SJCRH30 (cell line): ENCODE data around the gene CDSN. TPM values are rescaled to one million over a fixed set of nuclear protein-coding genes. Genes with fewer than 3 reads are reported as not detected.

Experiments
- DNase-seq, 2 experiments: peaks; one replicate each; pipeline ENCODE4 v3.0.0-alpha.2; 2015 to 2020
- H3K27ac ChIP-seq: fragments of 250-450 bp; sonication (Bioruptor Pico); 2 replicates; pipeline ENCODE4 v1.5.1; 2020; ENCODE audit warnings: mild to moderate bottlenecking, moderate library complexity
- H3K27me3 ChIP-seq: fragments of 250-450 bp; sonication (Bioruptor Pico); 2 replicates; pipeline ENCODE4 v1.5.1; 2020; ENCODE audit warnings: mild to moderate bottlenecking, moderate library complexity
- H3K36me3 ChIP-seq: fragments of 250-450 bp; sonication (Bioruptor Pico); 2 replicates; pipeline ENCODE4 v1.5.1; 2020; ENCODE audit warnings: mild to moderate bottlenecking, moderate library complexity
- H3K4me1 ChIP-seq: fragments of 250-450 bp; sonication (Bioruptor Pico); 2 replicates; pipeline ENCODE4 v1.5.1; 2020; ENCODE audit warnings: mild to moderate bottlenecking, moderate library complexity
- H3K4me3 ChIP-seq: fragments of 250-450 bp; sonication (Bioruptor Pico); 2 replicates; pipeline ENCODE4 v1.5.1; 2020; ENCODE audit warnings: mild to moderate bottlenecking, moderate library complexity
- H3K9me3 ChIP-seq: fragments of 250-450 bp; sonication (Bioruptor Pico); replicated peaks from 2 replicates; pipeline ENCODE4 v1.5.1; 2020; ENCODE audit warnings: mild to moderate bottlenecking, moderate library complexity
- total RNA-seq: library from RNA; depleted of rRNA; stranded (reverse); fragments of >200 nt; shearing (Covaris generic); gene quantifications from 2 replicates; pipeline ENCODE4 v1.2.3, GENCODE V29; 2014

Gene CDSN
- total RNA-seq, 1 experiment from 2014 or later, result 0.06 TPM

GRCh38 chr6:31114970-31115849 is 5.0 kb downstream of the CDSN start:
- Histone ChIP-seq H3K4me1 (peaks cover 49% of the 10 kb centered on the region), H3K4me3 (peak overlapping the region; percentile 20; the same call in 1 of the 2 replicates), H3K9me3 (no peaks in the 10 kb centered on the region), H3K36me3 (no peaks in the 10 kb centered on the region), H3K27me3 (no peaks in the 10 kb centered on the region), H3K27ac (peak overlapping the region; percentile 55)
- DNase-seq, result peak in 1 of 2 experiments; percentile 55

GRCh38 chr6:31114541-31114878 is 5.7 kb downstream of the CDSN start, which contains the start of gene PSORS1C1:
PSORS1C1 (plus strand) TSS chr6:31114800; CDS start chr6:31129633, 14,833 bp downstream.
- H3K27ac ChIP-seq, result peak within 1 kb of the TSS; percentile 55
- peak; percentile 70 to 75 for DNase-seq
- no peaks in the 10 kb centered on the region for H3K36me3 ChIP-seq
- H3K9me3 ChIP-seq, result no peaks in the 10 kb centered on the region
- H3K4me1 ChIP-seq, result peaks cover 49% of the 10 kb centered on the region
- H3K4me3 ChIP-seq, result peak within 1 kb of the TSS; percentile 20; the same call in 1 of the 2 replicates
- no peaks in the 10 kb centered on the region for H3K27me3 ChIP-seq

- H3K36me3 ChIP-seq, result no peaks in the 10 kb centered on the region
- no peak overlapping the region for H3K4me3 ChIP-seq
- peak; percentile 31 to 51 for DNase-seq
- peaks cover 49% of the 10 kb centered on the region for H3K4me1 ChIP-seq
- H3K9me3 ChIP-seq, result no peaks in the 10 kb centered on the region
- peak overlapping the region; percentile 55 for H3K27ac ChIP-seq
- H3K27me3 ChIP-seq, result no peaks in the 10 kb centered on the region
Observed at GRCh38 chr6:31113861-31114540, 6.2 kb downstream of the CDSN start.

- no peaks in the 10 kb centered on the region for H3K36me3 ChIP-seq
- DNase-seq, result peak; percentile 79 to 81
Observed at GRCh38 chr6:31112478-31112877, 7.8 kb downstream of the CDSN start, which contains the start of gene C6orf15. C6orf15 (minus strand) TSS chr6:31112575; CDS start chr6:31112555, 20 bp downstream.

GRCh38 chr6:31111712-31112111 is 8.5 kb downstream of the CDSN start:
- Histone ChIP-seq H3K27me3 (no peaks in the 10 kb centered on the region), H3K4me1 (peaks cover 49% of the 10 kb centered on the region), H3K4me3 (no peak overlapping the region), H3K36me3 (no peaks in the 10 kb centered on the region), H3K27ac (peak overlapping the region; percentile 53), H3K9me3 (no peaks in the 10 kb centered on the region)
- DNase-seq, result no peak

More at GRCh38 chr6:31112478-31112877, 7.8 kb downstream of the CDSN start, which contains the start of gene C6orf15:
- H3K4me3 ChIP-seq, result no peak within 1 kb of the TSS
- H3K27ac ChIP-seq, result peak within 1 kb of the TSS; percentile 53
- peaks cover 49% of the 10 kb centered on the region for H3K4me1 ChIP-seq
- no peaks in the 10 kb centered on the region for H3K9me3 ChIP-seq
- H3K27me3 ChIP-seq, result no peaks in the 10 kb centered on the region

GRCh38 chr6:31110825-31111582 is 9.2 kb downstream of the CDSN start:
- Histone ChIP-seq H3K27me3 (no peaks in the 10 kb centered on the region), H3K4me1 (peaks cover 51% of the 10 kb centered on the region), H3K4me3 (no peak overlapping the region), H3K27ac (no peak overlapping the region), H3K9me3 (no peaks in the 10 kb centered on the region), H3K36me3 (no peaks in the 10 kb centered on the region)
- DNase-seq, result no peak

- no peak for DNase-seq
- peaks cover 19% of the 10 kb centered on the region for H3K4me1 ChIP-seq
- H3K4me3 ChIP-seq, result no peak overlapping the region
- H3K9me3 ChIP-seq, result no peaks in the 10 kb centered on the region
- H3K27ac ChIP-seq, result no peak overlapping the region
- H3K36me3 ChIP-seq, result no peaks in the 10 kb centered on the region
- H3K27me3 ChIP-seq, result no peaks in the 10 kb centered on the region
Observed at GRCh38 chr6:31107052-31107451, 13.2 kb downstream of the CDSN start.

- Histone ChIP-seq H3K9me3 (no peaks in the 10 kb centered on the region), H3K27me3 (no peaks in the 10 kb centered on the region), H3K4me1 (peaks cover 3% of the 10 kb centered on the region), H3K36me3 (no peaks in the 10 kb centered on the region), H3K4me3 (no peak overlapping the region), H3K27ac (no peak overlapping the region)
- DNase-seq, result no peak
Observed at GRCh38 chr6:31103136-31103535, 17.1 kb downstream of the CDSN start.

GRCh38 chr6:31098449-31098938 is 21.8 kb downstream of the CDSN start:
- Histone ChIP-seq H3K4me1 (peaks cover 3% of the 10 kb centered on the region), H3K27me3 (no peaks in the 10 kb centered on the region), H3K27ac (no peak overlapping the region), H3K36me3 (no peaks in the 10 kb centered on the region), H3K9me3 (no peaks in the 10 kb centered on the region), H3K4me3 (no peak overlapping the region)
- no peak for DNase-seq

GRCh38 chr6:31096656-31097055 is 23.6 kb downstream of the CDSN start:
- peaks cover 3% of the 10 kb centered on the region for H3K4me1 ChIP-seq
- H3K27me3 ChIP-seq, result no peaks in the 10 kb centered on the region
- no peaks in the 10 kb centered on the region for H3K9me3 ChIP-seq
- H3K4me3 ChIP-seq, result no peak overlapping the region
- no peak overlapping the region for H3K27ac ChIP-seq
- no peaks in the 10 kb centered on the region for H3K36me3 ChIP-seq
- no peak for DNase-seq

- Histone ChIP-seq H3K4me3 (no peak overlapping the region), H3K4me1 (peaks cover 3% of the 10 kb centered on the region), H3K9me3 (no peaks in the 10 kb centered on the region), H3K27me3 (no peaks in the 10 kb centered on the region), H3K27ac (no peak overlapping the region), H3K36me3 (no peaks in the 10 kb centered on the region)
- DNase-seq, result no peak
Observed at GRCh38 chr6:31096215-31096614, 24.0 kb downstream of the CDSN start.

GRCh38 chr6:31094389-31094881 is 25.8 kb downstream of the CDSN start:
- no peak for DNase-seq

GRCh38 chr6:31092769-31093505 is 27.3 kb downstream of the CDSN start:
- Histone ChIP-seq H3K4me3 (no peak overlapping the region), H3K9me3 (no peaks in the 10 kb centered on the region), H3K4me1 (peaks cover 3% of the 10 kb centered on the region), H3K36me3 (no peaks in the 10 kb centered on the region), H3K27ac (no peak overlapping the region), H3K27me3 (no peaks in the 10 kb centered on the region)
- DNase-seq, result no peak

More at GRCh38 chr6:31094389-31094881, 25.8 kb downstream of the CDSN start:
- Histone ChIP-seq H3K36me3 (no peaks in the 10 kb centered on the region), H3K27me3 (no peaks in the 10 kb centered on the region), H3K27ac (no peak overlapping the region), H3K4me1 (peaks cover 3% of the 10 kb centered on the region), H3K4me3 (no peak overlapping the region), H3K9me3 (no peaks in the 10 kb centered on the region)

GRCh38 chr6:31092238-31092637 is 28.0 kb downstream of the CDSN start:
- H3K27me3 ChIP-seq, result no peaks in the 10 kb centered on the region
- no peak for DNase-seq
- H3K4me1 ChIP-seq, result peaks cover 3% of the 10 kb centered on the region
- H3K27ac ChIP-seq, result no peak overlapping the region
- no peaks in the 10 kb centered on the region for H3K9me3 ChIP-seq
- no peaks in the 10 kb centered on the region for H3K36me3 ChIP-seq
- no peak overlapping the region for H3K4me3 ChIP-seq
